Measurements from ENCODE around the gene CEP112.
"Not testable (repeated sequence)": the region's sequence is repeated elsewhere in the genome, so short reads cannot be mapped to it uniquely, and the experiment has no call there.

CEP112 gene

DNA sequence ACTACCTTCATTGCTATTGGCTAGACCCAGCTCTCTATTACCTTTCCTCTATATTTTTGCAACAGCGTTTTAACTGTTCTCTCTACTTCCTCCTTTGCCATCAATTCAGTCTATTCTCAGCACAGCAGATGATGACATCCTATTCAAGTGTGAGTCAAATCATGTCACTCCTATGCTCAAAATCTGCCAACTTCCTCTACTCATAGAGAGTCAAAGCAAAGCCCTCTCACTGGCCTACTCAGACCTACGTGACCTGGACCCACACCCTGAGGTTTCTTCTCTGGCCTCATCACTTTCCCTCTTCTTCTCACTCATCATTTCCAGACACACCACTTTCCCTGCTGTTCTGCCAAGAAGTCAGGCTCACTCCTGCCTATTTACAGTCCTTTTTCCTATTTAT lies 341.4 kb downstream of the CEP112 start:
- WGBS (ENCODE audit: insufficient coverage, insufficient read length) = no CpG with 5 or more reads among the region's 2 CpGs
- no peak for DNase-seq (ENCODE audit: low read depth, low spot score)
- Histone ChIP-seq H3K4me1 (ENCODE audit: control insufficient read depth, insufficient read depth, low read length) (no peaks in the 10 kb centered on the region), H3K36me3 (ENCODE audit: control insufficient read depth, insufficient read depth, low read length) (no peaks in the 10 kb centered on the region), H3K4me3 (ENCODE audit: low read length) (no peak overlapping the region), H3K9me3 (ENCODE audit: control insufficient read depth, insufficient read depth, low read length) (no peaks in the 10 kb centered on the region), H3K27ac (ENCODE audit: low read length) (no peak overlapping the region), H3K27me3 (ENCODE audit: control insufficient read depth, insufficient read depth, low read length) (no peaks in the 10 kb centered on the region)

GRCh38 chr17:65848751-65849150 lies 343.2 kb downstream of the CEP112 start:
- DNase-seq (ENCODE audit: low read depth, low spot score) = no peak
- Histone ChIP-seq H3K27me3 (ENCODE audit: control insufficient read depth, insufficient read depth, low read length) (no peaks in the 10 kb centered on the region), H3K4me3 (ENCODE audit: low read length) (no peak overlapping the region), H3K9me3 (ENCODE audit: control insufficient read depth, insufficient read depth, low read length) (no peaks in the 10 kb centered on the region), H3K4me1 (ENCODE audit: control insufficient read depth, insufficient read depth, low read length) (no peaks in the 10 kb centered on the region), H3K27ac (ENCODE audit: low read length) (no peak overlapping the region), H3K36me3 (ENCODE audit: control insufficient read depth, insufficient read depth, low read length) (no peaks in the 10 kb centered on the region)
- no CpG with 5 or more reads among the region's 5 CpGs for WGBS (ENCODE audit: insufficient coverage, insufficient read length)

DNA sequence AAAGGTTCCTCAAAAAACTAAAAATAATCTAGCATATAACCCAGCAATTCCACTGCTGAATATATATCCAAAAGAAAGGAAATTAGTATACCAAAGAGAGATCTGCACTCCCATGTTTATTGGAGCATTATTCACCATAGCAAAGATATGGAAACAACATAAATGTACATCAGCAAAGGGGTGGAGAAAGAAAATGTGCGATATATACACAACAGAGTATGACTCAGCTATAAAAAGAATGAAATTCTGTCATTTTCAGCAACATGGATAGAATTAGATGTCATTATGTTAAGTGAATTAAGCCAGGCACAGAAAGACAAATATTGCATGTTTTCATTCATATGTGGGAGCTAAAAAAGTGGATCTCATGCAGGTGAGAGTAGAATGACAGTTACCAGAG lies 350.8 kb downstream of the CEP112 start:
- no CpG with 5 or more reads among the region's 1 CpG for WGBS (ENCODE audit: insufficient coverage, insufficient read length)
- Histone ChIP-seq H3K27me3 (ENCODE audit: control insufficient read depth, insufficient read depth, low read length) (no peaks in the 10 kb centered on the region), H3K36me3 (ENCODE audit: control insufficient read depth, insufficient read depth, low read length) (no peaks in the 10 kb centered on the region), H3K4me3 (ENCODE audit: low read length) (no peak overlapping the region), H3K4me1 (ENCODE audit: control insufficient read depth, insufficient read depth, low read length) (no peaks in the 10 kb centered on the region), H3K27ac (ENCODE audit: low read length) (no peak overlapping the region), H3K9me3 (ENCODE audit: control insufficient read depth, insufficient read depth, low read length) (no peaks in the 10 kb centered on the region)
- DNase-seq (ENCODE audit: low read depth, low spot score) = no peak

GRCh38 chr17:65837232-65837631 lies 354.7 kb downstream of the CEP112 start:
- not testable (repeated sequence) for H3K4me3 ChIP-seq (ENCODE audit: low read length); H3K36me3 ChIP-seq (ENCODE audit: control insufficient read depth, insufficient read depth, low read length); H3K27me3 ChIP-seq (ENCODE audit: control insufficient read depth, insufficient read depth, low read length); H3K27ac ChIP-seq (ENCODE audit: low read length); H3K9me3 ChIP-seq (ENCODE audit: control insufficient read depth, insufficient read depth, low read length); DNase-seq (ENCODE audit: low read depth, low spot score); H3K4me1 ChIP-seq (ENCODE audit: control insufficient read depth, insufficient read depth, low read length)
- no CpG with 5 or more reads among the region's 24 CpGs for WGBS (ENCODE audit: insufficient coverage, insufficient read length)

DNA sequence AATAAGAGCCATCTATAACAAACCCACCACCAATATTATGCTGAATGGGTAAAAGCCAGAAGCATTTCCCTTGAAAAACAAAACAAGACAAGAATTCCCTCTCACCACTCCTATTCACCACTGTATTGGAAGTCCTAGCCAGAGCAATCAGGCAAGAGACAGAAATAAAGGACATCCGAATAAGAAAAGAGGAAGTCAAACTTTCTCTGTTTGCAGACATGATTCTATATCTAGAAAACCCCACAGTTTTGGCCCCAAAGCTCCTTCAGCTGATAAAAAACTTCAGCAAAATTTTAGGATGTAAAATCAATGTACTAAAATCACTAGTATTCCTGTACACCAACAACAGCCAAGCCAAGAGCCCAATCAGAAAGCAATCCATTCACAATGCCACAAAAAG lies 358.7 kb downstream of the CEP112 start:
- DNase-seq (ENCODE audit: low read depth, low spot score) = no peak
- H3K4me3 ChIP-seq (ENCODE audit: low read length) = no peak overlapping the region
- H3K27me3 ChIP-seq (ENCODE audit: control insufficient read depth, insufficient read depth, low read length) = no peaks in the 10 kb centered on the region
- H3K4me1 ChIP-seq (ENCODE audit: control insufficient read depth, insufficient read depth, low read length) = no peaks in the 10 kb centered on the region
- H3K36me3 ChIP-seq (ENCODE audit: control insufficient read depth, insufficient read depth, low read length) = no peaks in the 10 kb centered on the region
- H3K9me3 ChIP-seq (ENCODE audit: control insufficient read depth, insufficient read depth, low read length) = no peaks in the 10 kb centered on the region
- WGBS (ENCODE audit: insufficient coverage, insufficient read length) = no CpG with 5 or more reads among the region's 1 CpG
- no peak overlapping the region for H3K27ac ChIP-seq (ENCODE audit: low read length)

GRCh38 chr17:65830356-65830755 lies 361.6 kb downstream of the CEP112 start:
- no CpG with 5 or more reads among the region's 2 CpGs for WGBS (ENCODE audit: insufficient coverage, insufficient read length)
- Histone ChIP-seq H3K4me1 (ENCODE audit: control insufficient read depth, insufficient read depth, low read length) (no peaks in the 10 kb centered on the region), H3K27ac (ENCODE audit: low read length) (no peak overlapping the region), H3K9me3 (ENCODE audit: control insufficient read depth, insufficient read depth, low read length) (no peaks in the 10 kb centered on the region), H3K4me3 (ENCODE audit: low read length) (no peak overlapping the region), H3K36me3 (ENCODE audit: control insufficient read depth, insufficient read depth, low read length) (no peaks in the 10 kb centered on the region), H3K27me3 (ENCODE audit: control insufficient read depth, insufficient read depth, low read length) (no peaks in the 10 kb centered on the region)
- no peak for DNase-seq (ENCODE audit: low read depth, low spot score)

DNA sequence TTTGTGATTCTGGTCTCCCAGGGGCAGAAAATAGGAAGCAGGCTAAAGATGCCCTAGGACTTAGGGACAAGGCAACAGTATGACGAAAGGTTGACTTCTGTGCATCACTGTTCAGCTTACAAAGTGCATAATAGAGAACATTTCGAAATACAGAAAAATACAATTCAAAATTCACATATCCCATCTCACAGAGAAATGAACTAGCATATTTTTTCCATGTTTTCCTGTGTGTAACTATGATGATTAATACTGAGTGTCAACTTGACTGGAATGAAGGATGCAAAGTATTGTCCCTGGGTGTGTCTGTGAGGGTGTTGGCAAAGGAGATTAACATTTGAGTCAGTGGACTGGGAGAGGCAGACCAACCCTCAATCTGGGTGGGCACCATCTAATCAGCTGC lies 365.4 kb downstream of the CEP112 start:
- no CpG with 5 or more reads among the region's 2 CpGs for WGBS (ENCODE audit: insufficient coverage, insufficient read length)
- H3K4me1 ChIP-seq (ENCODE audit: control insufficient read depth, insufficient read depth, low read length); H3K27ac ChIP-seq (ENCODE audit: low read length); H3K27me3 ChIP-seq (ENCODE audit: control insufficient read depth, insufficient read depth, low read length); DNase-seq (ENCODE audit: low read depth, low spot score); H3K36me3 ChIP-seq (ENCODE audit: control insufficient read depth, insufficient read depth, low read length); H3K4me3 ChIP-seq (ENCODE audit: low read length); H3K9me3 ChIP-seq (ENCODE audit: control insufficient read depth, insufficient read depth, low read length): not testable (repeated sequence)

DNA sequence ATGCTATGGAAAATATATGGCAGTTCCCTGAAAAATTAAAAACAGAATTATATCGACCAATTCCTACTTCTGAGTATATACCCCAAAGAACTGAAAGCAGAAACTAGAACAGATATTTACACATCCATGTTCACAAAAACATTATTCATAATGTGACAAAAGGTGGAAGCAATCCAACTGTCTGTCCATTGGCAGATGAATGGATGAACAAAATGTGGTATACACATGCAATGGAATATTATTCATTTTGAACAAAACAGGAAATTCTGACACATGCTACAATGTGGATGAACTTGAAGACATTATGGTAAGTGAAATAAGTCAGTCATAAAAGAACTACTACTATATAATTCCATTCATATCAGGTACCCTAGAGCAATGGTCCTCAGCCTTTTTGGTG lies 367.0 kb downstream of the CEP112 start:
- Histone ChIP-seq H3K27ac (ENCODE audit: low read length) (no peak overlapping the region), H3K9me3 (ENCODE audit: control insufficient read depth, insufficient read depth, low read length) (no peaks in the 10 kb centered on the region), H3K36me3 (ENCODE audit: control insufficient read depth, insufficient read depth, low read length) (no peaks in the 10 kb centered on the region), H3K4me1 (ENCODE audit: control insufficient read depth, insufficient read depth, low read length) (no peaks in the 10 kb centered on the region), H3K27me3 (ENCODE audit: control insufficient read depth, insufficient read depth, low read length) (no peaks in the 10 kb centered on the region), H3K4me3 (ENCODE audit: low read length) (no peak overlapping the region)
- no peak for DNase-seq (ENCODE audit: low read depth, low spot score)
- WGBS (ENCODE audit: insufficient coverage, insufficient read length) = no CpG with 5 or more reads among the region's 1 CpG

DNA sequence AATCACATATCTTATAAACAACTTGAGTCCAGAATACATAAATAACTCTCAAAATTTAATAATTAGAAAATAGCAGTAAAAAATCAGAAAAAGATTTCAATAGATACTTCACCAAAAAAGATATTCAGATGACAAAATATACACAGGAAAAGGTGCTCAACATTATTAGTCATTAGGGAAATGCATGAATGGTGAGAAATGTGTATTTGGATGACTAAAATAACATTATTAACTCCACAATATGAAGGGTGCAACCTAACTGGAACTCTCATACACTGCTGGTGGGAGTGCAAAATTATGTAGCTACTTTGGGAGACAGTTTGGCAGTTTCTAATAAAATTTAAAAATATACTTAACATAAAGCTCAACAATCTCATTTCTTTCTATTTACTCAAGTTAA lies 368.2 kb downstream of the CEP112 start:
- Histone ChIP-seq H3K36me3 (ENCODE audit: control insufficient read depth, insufficient read depth, low read length) (no peaks in the 10 kb centered on the region), H3K27me3 (ENCODE audit: control insufficient read depth, insufficient read depth, low read length) (no peaks in the 10 kb centered on the region), H3K9me3 (ENCODE audit: control insufficient read depth, insufficient read depth, low read length) (no peaks in the 10 kb centered on the region), H3K27ac (ENCODE audit: low read length) (no peak overlapping the region), H3K4me3 (ENCODE audit: low read length) (no peak overlapping the region), H3K4me1 (ENCODE audit: control insufficient read depth, insufficient read depth, low read length) (no peaks in the 10 kb centered on the region)
- DNase-seq (ENCODE audit: low read depth, low spot score) = no peak

DNA sequence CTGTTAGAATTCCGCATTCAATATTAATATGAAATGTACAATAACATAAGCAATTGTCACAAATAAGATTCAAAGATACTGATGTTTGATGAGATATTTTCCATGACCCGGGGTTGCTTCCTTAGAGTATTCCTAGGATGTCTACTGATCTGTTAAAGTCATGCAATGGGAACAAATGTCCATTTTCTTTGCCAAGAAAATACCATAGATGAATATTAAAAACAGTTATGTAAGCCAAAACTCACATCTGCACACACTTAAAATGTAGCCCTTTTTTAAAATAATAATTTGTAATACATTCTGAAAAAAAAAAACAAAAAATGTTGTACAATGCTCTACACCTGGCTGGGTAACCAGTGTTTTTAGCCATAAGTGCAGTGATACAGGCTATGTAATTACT lies 371.1 kb downstream of the CEP112 start:
- no peaks in the 10 kb centered on the region for H3K4me1 ChIP-seq (ENCODE audit: control insufficient read depth, insufficient read depth, low read length)
- H3K4me3 ChIP-seq (ENCODE audit: low read length) = no peak overlapping the region
- H3K36me3 ChIP-seq (ENCODE audit: control insufficient read depth, insufficient read depth, low read length) = no peaks in the 10 kb centered on the region
- H3K9me3 ChIP-seq (ENCODE audit: control insufficient read depth, insufficient read depth, low read length) = no peaks in the 10 kb centered on the region
- no CpG with 5 or more reads among the region's 2 CpGs for WGBS (ENCODE audit: insufficient coverage, insufficient read length)
- H3K27me3 ChIP-seq (ENCODE audit: control insufficient read depth, insufficient read depth, low read length) = no peaks in the 10 kb centered on the region
- no peak overlapping the region for H3K27ac ChIP-seq (ENCODE audit: low read length)
- DNase-seq (ENCODE audit: low read depth, low spot score) = no peak

GRCh38 chr17:65820306-65820705 lies 371.6 kb downstream of the CEP112 start:
- Histone ChIP-seq H3K4me1 (ENCODE audit: control insufficient read depth, insufficient read depth, low read length) (no peaks in the 10 kb centered on the region), H3K9me3 (ENCODE audit: control insufficient read depth, insufficient read depth, low read length) (no peaks in the 10 kb centered on the region), H3K36me3 (ENCODE audit: control insufficient read depth, insufficient read depth, low read length) (no peaks in the 10 kb centered on the region), H3K4me3 (ENCODE audit: low read length) (no peak overlapping the region), H3K27me3 (ENCODE audit: control insufficient read depth, insufficient read depth, low read length) (no peaks in the 10 kb centered on the region), H3K27ac (ENCODE audit: low read length) (no peak overlapping the region)
- no peak for DNase-seq (ENCODE audit: low read depth, low spot score)
- no CpG with 5 or more reads among the region's 1 CpG for WGBS (ENCODE audit: insufficient coverage, insufficient read length)
